Measurements from ENCODE around the gene C13orf46. TPM values are rescaled to one million over a fixed set of nuclear protein-coding genes. Genes with fewer than 3 reads are reported as not detected.

Gene C13orf46
- polyA plus RNA-seq, 1 donor = 0.10 TPM

DNA sequence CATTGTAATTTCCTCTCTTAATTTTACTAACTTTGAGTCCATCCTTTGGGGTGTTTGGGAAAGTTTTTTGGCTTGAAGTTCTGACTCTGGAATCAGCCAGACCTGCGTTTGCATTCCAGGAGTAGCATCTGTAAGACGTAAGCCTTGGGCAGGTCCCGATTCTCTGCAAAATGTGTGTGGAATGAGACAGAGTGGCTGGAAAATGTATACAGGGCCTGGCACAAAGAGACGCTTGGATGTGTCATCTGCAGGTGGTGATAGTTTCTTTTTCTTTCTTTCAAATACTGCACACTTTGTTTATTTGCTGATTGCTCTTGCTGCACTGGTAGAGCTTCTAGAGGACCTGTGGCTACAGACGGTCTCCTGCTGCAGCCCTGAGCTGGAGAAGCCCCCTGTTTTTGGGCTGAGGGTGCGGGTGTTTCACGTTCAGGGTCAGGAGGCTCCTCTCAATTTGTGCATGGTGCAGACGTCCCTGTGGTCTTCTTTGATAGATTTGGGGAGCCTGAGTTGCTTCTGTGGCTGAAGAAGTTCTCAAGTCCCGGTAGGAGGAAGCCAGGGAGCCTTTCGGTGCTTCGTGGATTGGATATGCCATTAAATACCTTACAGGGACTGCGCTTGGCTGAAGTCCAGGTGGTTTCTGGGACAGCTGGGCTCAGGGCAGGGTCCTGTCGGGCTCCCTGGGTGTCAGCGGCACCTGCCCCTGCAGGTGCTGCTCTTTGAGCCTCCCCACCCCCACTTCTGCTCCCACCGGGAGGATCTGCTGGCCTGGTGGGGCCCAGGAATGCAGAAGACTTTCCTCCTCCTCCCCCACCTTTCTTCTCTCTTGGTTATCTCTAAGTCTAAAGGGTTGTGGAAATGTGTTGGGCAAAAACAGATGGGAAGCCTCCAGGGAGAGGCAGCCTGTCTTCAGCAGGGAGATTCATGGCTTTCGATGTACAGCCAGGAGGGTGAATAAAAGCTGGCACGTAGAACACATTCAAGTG lies 66.0 kb downstream of the C13orf46 start:
- DNase-seq = no peak

DNA sequence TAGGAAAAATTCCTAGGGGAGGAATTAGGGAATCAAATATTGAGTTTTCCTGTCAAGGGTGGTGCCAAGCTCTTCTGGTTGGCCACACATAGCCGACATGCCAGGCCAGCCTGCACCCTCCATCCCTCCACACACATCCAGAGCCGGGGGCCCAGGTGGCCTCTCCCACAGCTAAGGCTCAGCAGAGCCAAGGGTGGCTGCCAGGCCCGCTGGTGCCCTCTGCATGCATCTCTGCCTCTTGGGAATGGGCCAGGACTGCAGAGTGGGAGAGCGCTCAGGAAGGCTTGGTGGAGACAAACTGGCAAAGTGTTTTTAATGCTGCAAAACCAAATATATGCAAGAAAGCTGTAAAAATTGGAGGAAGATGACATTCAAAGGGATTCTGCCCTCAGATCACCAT lies 67.3 kb downstream of the C13orf46 start:
- DNase-seq = no peak

DNA sequence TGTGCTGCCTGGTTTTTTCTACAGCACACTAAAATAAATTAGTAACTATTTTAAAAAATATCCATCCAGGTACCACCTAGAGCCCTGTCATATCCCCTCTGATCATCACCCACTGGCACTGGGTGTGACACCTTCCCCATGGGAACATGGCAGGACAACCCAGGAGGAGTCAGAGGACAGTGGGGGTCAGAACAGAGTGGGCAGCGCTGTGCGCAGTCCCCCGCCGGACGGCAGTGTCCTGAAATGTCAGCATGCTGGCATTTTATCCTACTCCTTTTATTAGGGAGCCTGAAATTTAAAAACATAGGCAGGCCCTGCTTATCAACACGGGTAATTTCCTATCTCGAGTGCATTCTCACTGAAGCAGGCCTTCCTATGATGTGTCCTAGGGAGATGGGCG lies 67.9 kb downstream of the C13orf46 start:
- DNase-seq = no peak

DNA sequence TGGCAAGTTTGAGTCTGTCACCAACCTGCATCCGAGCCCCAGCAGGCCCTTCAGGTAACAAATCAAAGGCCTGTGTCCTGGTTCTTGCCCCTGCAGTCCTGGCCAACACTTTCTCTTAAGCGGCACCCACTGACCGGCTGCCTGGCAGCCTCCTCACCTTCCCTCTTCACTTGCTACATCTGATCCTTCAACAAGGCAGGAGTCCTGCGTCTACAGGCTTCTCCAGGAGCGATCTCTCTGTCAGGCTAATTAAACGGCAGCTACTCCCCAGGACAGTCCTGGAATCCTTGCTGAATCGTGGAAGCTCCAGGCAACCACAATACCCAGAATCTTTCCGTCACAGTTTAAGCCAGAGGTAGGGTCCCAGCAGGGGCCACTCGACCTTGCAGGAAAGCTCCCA lies 68.9 kb downstream of the C13orf46 start:
- DNase-seq = no peak

DNA sequence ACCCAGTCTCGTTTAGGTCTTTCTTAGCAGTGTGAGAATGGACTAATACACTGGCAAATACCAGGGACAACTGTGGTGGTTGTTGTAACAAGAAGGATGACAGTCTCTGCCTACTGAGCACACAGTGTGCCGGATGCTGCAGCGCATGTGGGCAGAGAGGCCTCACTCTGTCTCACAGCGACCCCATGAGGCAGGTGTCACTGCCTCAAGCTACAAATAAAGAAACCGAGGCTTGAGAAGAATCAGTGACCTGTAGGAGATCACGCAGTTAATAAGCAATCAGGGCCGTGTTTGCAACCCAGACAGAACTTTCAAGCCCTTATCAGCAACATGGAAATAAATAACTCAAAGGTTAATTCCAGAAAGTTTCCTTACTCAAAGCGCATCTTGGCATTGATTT lies 69.5 kb downstream of the C13orf46 start:
- DNase-seq = no peak

DNA sequence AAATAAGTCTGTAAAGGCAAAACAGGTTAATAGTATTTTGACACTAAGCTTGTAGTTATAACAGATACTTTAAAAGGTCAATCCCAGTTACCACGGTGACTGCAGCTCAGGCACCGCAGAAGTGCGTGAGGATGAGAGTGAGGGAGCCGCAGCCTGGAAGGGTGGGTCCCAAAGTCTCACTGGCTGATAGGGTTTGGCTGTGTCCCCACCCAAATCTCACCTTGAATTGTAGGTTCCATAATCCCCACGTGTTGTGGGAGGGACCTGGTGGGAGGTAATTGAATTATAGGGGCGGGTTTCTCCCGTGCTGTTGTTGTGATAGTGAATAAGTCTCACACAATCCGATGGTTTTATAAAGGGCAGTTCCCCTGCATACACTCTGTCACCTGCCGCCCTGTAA lies 70.0 kb downstream of the C13orf46 start:
- DNase-seq = no peak

Other genes starting within 250 kb of the C13orf46 start
- 5.4 TPM for gene TMEM255B, start 214.8 kb downstream of the C13orf46 start, polyA plus RNA-seq (ENCODE audit: insufficient read length)
- 17.4 TPM for gene GAS6, start 110.0 kb downstream of the C13orf46 start, polyA plus RNA-seq (ENCODE audit: insufficient read length)
- 11.5 TPM for gene RASA3, start 158.5 kb upstream of the C13orf46 start, polyA plus RNA-seq (ENCODE audit: insufficient read length)
- gene CFAP97D2, start 205.2 kb upstream of the C13orf46 start, polyA plus RNA-seq (ENCODE audit: insufficient read length) = not detected

All from left kidney (tissue), 2 donors.